K562 (cell line): ENCODE measurements around the gene TOR1AIP2. TPM values are rescaled to one million over a fixed set of nuclear protein-coding genes. Genes with fewer than 3 reads are reported as not detected.

ENCODE experiments used
- ATF1 ChIP-seq, 2 experiments: fragments of 450-650 bp in 1 of 2; IDR thresholded peaks; 2 replicates each; pipeline ENCODE4 v1.6.1; 2016; ENCODE audit warnings: missing compliant biosample characterization in 1 of 2, missing genetic modification characterization in 1 of 2
- C11orf30 ChIP-seq: fragments of 450-650 bp; IDR thresholded peaks from 2 replicates; pipeline ENCODE4 v1.6.1; 2016; ENCODE audit warnings: low read depth, mild to moderate bottlenecking
- JUND ChIP-seq, 2 experiments: IDR thresholded peaks; 2 replicates in 1 of 2; 3 replicates in 1 of 2; pipeline ENCODE4 v1.6.1; 2011; ENCODE audit warnings: borderline replicate concordance in 2 of 2, low read depth in 2 of 2, low read length in 2 of 2, improper control_type of control experiment in 1 of 2, missing biosample characterization in 1 of 2, missing genetic modification characterization in 1 of 2, missing genetic modification reagents in 1 of 2
- RBM17 ChIP-seq: fragments of 200-400 bp; formaldehyde crosslinking; IDR thresholded peaks from 2 replicates; pipeline ENCODE4 v1.6.1; 2017; ENCODE audit warnings: low read depth, mild to moderate bottlenecking, low read length, borderline replicate concordance
- SMAD1 ChIP-seq: fragments of 150-350 bp; IDR thresholded peaks from 2 replicates; pipeline ENCODE4 v1.6.1; 2014; ENCODE audit warnings: low read length, low read depth; ENCODE audit not compliant: partially characterized antibody
- SRF ChIP-seq, 2 experiments: fragments of 250-450, 450-650 bp in 1 of 2; sonication (Bioruptor Pico) in 1 of 2; sonication (generic) in 1 of 2; formaldehyde crosslinking; IDR thresholded peaks; 2 replicates each; pipeline versions ENCODE4 v1.5.0 to v1.5.1; 2020 to 2022; ENCODE audit warnings: mild to moderate bottlenecking in 1 of 2, missing genetic modification reagents in 1 of 2
- ZZZ3 ChIP-seq: fragments of 450-650 bp; IDR thresholded peaks from 2 replicates; pipeline ENCODE4 v1.6.1; 2016; ENCODE audit warnings: antibody characterized with exemption, mild to moderate bottlenecking, moderate library complexity
- polyA plus RNA-seq, 8 experiments: library from polyadenylated mRNA; depleted of rRNA in 4 of 8; stranded (reverse) in 5 of 8; unstranded in 3 of 8; fragments of >200 nt; fragmentation: Nextera tagmentation in 2 of 8; fragmentation: Illumina TruSeq in 1 of 8; extraction: Ambion mirVana in 2 of 8; extraction: Trizol in 1 of 8; gene quantifications; 2 replicates each; pipeline versions ENCODE4 v1.2.1 to v1.2.3, GENCODE V29; 2011 to 2014; ENCODE audit warnings: inconsistent platforms in 1 of 8, missing spikeins in 1 of 8
- total RNA-seq, 7 experiments: library from RNA; depleted of rRNA in 6 of 7; stranded (reverse); fragments of >200 nt in 6 of 7; fragmentation: Illumina TruSeq in 2 of 7; extraction: Trizol in 2 of 7; gene quantifications; 2 replicates each; pipeline versions ENCODE4 v1.2.1 to v1.2.3, GENCODE V29; 2011 to 2021; ENCODE audit warnings: low replicate concordance in 1 of 7
- TF ChIP-seq, protein P1 (sequence below): fragments of 450-650 bp; formaldehyde crosslinking; IDR thresholded peaks from 2 replicates; pipeline ENCODE4 v1.4.0; 2022; ENCODE audit warnings: mild to moderate bottlenecking, moderate library complexity
- TF ChIP-seq, protein P2 (sequence below), 2 experiments: fragments of 150-350 bp in 1 of 2; IDR thresholded peaks; 2 replicates each; pipeline ENCODE4 v1.6.1; 2012 to 2016; ENCODE audit warnings: low read depth in 2 of 2, low read length in 2 of 2, mild to moderate bottlenecking in 1 of 2, moderate library complexity in 1 of 2

TOR1AIP2 gene
- total and polyA plus RNA-seq, 9 of the 15 experiments (the other 6 are each of a cell fraction or from before 2014, with no cell fraction given) = 16.7 to 122 (median 41.4) TPM

DNA sequence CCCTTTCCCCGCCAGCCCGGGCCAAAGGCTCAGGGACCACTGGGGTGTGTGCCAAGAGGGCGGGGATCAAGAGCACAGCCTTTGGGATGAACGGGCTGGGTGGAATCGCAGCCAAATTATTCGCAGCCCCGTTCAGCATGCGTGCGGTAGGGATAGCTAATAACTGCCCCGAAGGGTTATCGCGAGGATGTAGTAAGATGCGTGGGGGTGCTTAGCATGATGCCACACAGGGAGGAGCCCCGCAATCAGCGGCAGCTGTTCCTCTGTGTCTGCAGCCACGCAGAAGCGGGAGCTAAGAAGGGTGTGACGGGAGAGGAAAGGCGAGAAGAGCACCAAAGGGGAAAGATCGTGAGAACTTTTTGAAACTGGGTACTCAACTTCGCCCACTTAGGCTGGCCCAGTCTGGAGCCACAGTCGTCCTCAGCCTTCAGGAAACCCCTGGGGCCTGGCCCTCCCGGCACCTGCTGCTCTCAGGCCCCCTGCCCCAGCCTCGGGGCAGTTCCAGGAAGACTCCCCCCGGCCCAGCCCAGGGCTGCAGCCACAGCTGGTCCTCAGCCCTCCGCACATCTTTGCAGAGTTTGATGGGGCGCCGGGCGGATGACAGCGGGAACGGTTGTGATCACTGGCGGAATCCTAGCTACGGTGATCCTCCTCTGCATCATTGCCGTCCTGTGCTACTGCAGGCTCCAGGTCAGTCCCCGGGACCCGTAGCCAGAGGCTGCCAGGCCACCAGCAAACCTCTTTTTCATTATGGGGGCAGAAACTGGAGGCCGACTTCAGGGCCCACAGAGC, 64.9 kb downstream of the TOR1AIP2 start (continued):
- TF ChIP-seq ATF1 (CRISPR knock-in tag; IDR thresholded peaks at IDR 0.05) = no peak
- TF ChIP-seq ATF1 (tag; IDR thresholded peaks at IDR 0.05) = 0 out of 2 replicates have a peak, but pooled peaks have one; percentile 21
- TF ChIP-seq, protein P1, sequence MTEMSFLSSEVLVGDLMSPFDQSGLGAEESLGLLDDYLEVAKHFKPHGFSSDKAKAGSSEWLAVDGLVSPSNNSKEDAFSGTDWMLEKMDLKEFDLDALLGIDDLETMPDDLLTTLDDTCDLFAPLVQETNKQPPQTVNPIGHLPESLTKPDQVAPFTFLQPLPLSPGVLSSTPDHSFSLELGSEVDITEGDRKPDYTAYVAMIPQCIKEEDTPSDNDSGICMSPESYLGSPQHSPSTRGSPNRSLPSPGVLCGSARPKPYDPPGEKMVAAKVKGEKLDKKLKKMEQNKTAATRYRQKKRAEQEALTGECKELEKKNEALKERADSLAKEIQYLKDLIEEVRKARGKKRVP (CRISPR knock-in tag) = peak; percentile 87
- TF ChIP-seq C11orf30 = no peak
- no peak for TF ChIP-seq SMAD1
- TF ChIP-seq SRF (CRISPR knock-in tag; IDR thresholded peaks at IDR 0.05) = no peak
- TF ChIP-seq JUND (IDR thresholded peaks at IDR 0.05; ENCODE audit: borderline replicate concordance, low read depth, low read length) = 0 out of 2 replicates have a peak, but pooled peaks have one; percentile 17
- TF ChIP-seq JUND (tag; IDR thresholded peaks at IDR 0.05; ENCODE audit: borderline replicate concordance, low read depth, low read length) = no peak
- no peak for TF ChIP-seq ZZZ3
- TF ChIP-seq, protein P2, sequence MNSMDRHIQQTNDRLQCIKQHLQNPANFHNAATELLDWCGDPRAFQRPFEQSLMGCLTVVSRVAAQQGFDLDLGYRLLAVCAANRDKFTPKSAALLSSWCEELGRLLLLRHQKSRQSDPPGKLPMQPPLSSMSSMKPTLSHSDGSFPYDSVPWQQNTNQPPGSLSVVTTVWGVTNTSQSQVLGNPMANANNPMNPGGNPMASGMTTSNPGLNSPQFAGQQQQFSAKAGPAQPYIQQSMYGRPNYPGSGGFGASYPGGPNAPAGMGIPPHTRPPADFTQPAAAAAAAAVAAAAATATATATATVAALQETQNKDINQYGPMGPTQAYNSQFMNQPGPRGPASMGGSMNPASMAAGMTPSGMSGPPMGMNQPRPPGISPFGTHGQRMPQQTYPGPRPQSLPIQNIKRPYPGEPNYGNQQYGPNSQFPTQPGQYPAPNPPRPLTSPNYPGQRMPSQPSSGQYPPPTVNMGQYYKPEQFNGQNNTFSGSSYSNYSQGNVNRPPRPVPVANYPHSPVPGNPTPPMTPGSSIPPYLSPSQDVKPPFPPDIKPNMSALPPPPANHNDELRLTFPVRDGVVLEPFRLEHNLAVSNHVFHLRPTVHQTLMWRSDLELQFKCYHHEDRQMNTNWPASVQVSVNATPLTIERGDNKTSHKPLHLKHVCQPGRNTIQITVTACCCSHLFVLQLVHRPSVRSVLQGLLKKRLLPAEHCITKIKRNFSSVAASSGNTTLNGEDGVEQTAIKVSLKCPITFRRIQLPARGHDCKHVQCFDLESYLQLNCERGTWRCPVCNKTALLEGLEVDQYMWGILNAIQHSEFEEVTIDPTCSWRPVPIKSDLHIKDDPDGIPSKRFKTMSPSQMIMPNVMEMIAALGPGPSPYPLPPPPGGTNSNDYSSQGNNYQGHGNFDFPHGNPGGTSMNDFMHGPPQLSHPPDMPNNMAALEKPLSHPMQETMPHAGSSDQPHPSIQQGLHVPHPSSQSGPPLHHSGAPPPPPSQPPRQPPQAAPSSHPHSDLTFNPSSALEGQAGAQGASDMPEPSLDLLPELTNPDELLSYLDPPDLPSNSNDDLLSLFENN (IDR thresholded peaks at IDR 0.05; ENCODE audit: low read depth in 2 of 2, low read length in 2 of 2) = no peak
- no peak for TF ChIP-seq RBM17
